Uterus (tissue), 4 donors: ENCODE data around the gene KCND1. TPM values are rescaled to one million over a fixed set of nuclear protein-coding genes. Genes with fewer than 3 reads are reported as not detected.

ENCODE experiments used
- DNase-seq, 2 donors: peaks; one replicate each; pipeline ENCODE4 v3.0.0-alpha.2; 2019 to 2020
- H3K27ac ChIP-seq, 2 donors: fragments of 200-600 bp; sonication (generic); 1 replicate in 1 of 2; 2 replicates in 1 of 2; pipeline ENCODE4 v1.5.1; 2016 to 2018
- H3K27me3 ChIP-seq, 2 donors: fragments of 200-600 bp; sonication (generic); one replicate each; pipeline ENCODE4 v1.5.1; 2018 to 2019; ENCODE audit warnings: control low read depth in 1 of 2
- H3K36me3 ChIP-seq, 2 donors: fragments of 200-600 bp; sonication (generic); one replicate each; pipeline ENCODE4 v1.5.1; 2019; ENCODE audit warnings: control low read depth in 1 of 2
- H3K4me1 ChIP-seq, 2 donors: fragments of 200-600 bp; sonication (generic); one replicate each; pipeline ENCODE4 v1.5.1; 2018 to 2019; ENCODE audit warnings: control low read depth in 1 of 2
- H3K4me3 ChIP-seq, 2 donors: fragments of 200-600 bp; sonication (generic); 1 replicate in 1 of 2; 2 replicates in 1 of 2; pipeline ENCODE4 v1.5.1; 2018 to 2019; ENCODE audit warnings: mild to moderate bottlenecking in 1 of 2
- H3K9me3 ChIP-seq, 2 donors: fragments of 200-600 bp; sonication (generic); one replicate each; pipeline ENCODE4 v1.5.1; 2019; ENCODE audit warnings: control low read depth in 1 of 2
- CTCF ChIP-seq, 4 experiments: fragments of 200-600 bp in 2 of 4; fragments of 450-650 bp in 2 of 4; sonication (generic) in 2 of 4; IDR thresholded peaks; one replicate each; pipeline ENCODE4 v1.5.1; 2016 to 2019; ENCODE audit warnings: antibody characterized with exemption in 4 of 4, mild to moderate bottlenecking in 2 of 4, moderate library complexity in 1 of 4
- POLR2A ChIP-seq, 2 donors: fragments of 450-650 bp; IDR thresholded peaks; one replicate each; pipeline ENCODE4 v1.6.1; 2016; ENCODE audit warnings: antibody characterized with exemption in 2 of 2, mild to moderate bottlenecking in 1 of 2, moderate library complexity in 1 of 2
- intact Hi-C: fragments of 100-400 bp; cut with DNase I; formaldehyde crosslinking; loops from one replicate; pipeline ENCODE4 v1.15.1; 2023; ENCODE audit warnings: low total_unique reads
- total RNA-seq, 4 donors: library from RNA; depleted of rRNA in 3 of 4; stranded (reverse); fragments of >200 nt in 3 of 4; gene quantifications; one replicate each; pipeline versions ENCODE4 v1.1.0 to v1.2.4, GENCODE V29; 2014 to 2023
- donor health status: DM: yes; HTN: yes; CAD: no.

Gene KCND1
- total RNA-seq, 4 donors from 2014 or later, result 0.29 to 4.6 (median 3.2) TPM; not detected in 1

- TF ChIP-seq CTCF (IDR thresholded peaks at IDR 0.05) (no peak), POLR2A (IDR thresholded peaks at IDR 0.05) (no peak)
- Histone ChIP-seq H3K4me3 (no peak overlapping the region), H3K9me3 (no peaks in the 10 kb centered on the region), H3K27ac (no peak overlapping the region), H3K4me1 (no peaks in the 10 kb centered on the region), H3K36me3 (no peaks in the 10 kb centered on the region), H3K27me3 (no peaks in the 10 kb centered on the region)
- intact Hi-C loops, result no loop called here
- DNase-seq, result no peak
Observed at GRCh38 chrX:48934581-48935300, 36.9 kb downstream of the KCND1 start.

DNA sequence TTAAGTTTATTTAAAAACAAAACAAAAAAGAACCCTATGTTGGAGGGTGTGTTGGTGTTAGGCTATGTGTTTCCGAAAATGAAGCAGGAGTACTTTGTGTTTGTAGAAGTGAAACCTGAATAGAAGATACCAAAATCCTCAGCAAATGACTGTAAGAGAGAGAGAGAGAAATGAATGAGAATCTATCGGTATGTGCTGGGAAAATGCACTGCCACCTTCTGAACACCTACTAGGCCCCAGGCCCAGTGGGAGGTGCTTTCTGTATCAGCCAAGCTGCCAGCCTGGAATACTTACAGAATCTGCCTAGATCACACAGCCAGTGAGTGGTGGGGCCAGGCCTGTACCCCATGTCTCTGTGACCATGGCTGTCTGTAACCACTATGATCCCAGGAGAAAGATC, 37.9 kb downstream of the KCND1 start:
- H3K9me3 ChIP-seq, result no peaks in the 10 kb centered on the region
- H3K36me3 ChIP-seq, result no peaks in the 10 kb centered on the region
- DNase-seq, result no peak
- TF ChIP-seq CTCF (IDR thresholded peaks at IDR 0.05) (no peak), POLR2A (IDR thresholded peaks at IDR 0.05) (no peak)
- intact Hi-C loops, result no loop called here
- H3K27ac ChIP-seq, result no peak overlapping the region
- no peaks in the 10 kb centered on the region for H3K27me3 ChIP-seq
- H3K4me1 ChIP-seq, result no peaks in the 10 kb centered on the region
- H3K4me3 ChIP-seq, result no peak overlapping the region

DNA sequence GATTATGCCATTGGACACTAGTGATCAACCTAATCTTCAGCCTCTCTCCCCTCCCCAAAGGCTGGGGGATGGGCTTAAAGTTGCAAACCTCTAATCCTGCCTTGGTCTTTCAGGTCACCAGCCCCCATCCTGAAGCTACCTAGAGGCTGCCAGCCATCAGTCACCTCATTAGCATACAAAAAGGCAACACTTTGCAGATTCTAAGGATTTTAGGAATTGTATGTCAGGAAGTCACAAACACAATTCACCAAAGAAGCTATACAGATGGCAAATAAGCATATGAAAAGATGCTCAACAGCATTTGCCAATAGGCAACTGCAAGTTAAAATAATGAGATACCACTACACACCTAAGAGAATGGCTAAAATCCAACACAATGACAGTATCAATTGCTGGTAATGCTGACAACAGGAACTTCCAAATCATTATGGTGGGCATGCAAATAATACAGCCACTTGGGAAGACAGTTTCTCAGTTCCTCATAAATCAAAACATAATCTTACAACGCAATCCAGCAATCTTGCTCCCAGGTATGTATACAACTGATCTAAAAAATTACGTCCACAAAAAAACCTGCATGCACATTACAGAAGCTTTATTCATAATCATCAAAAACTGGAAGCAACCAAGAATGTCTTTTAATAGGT, 43.8 kb downstream of the KCND1 start:
- no peak for DNase-seq
- TF ChIP-seq POLR2A (IDR thresholded peaks at IDR 0.05), result no peak
- TF ChIP-seq CTCF (IDR thresholded peaks at IDR 0.05), result no peak
- no peaks in the 10 kb centered on the region for H3K9me3 ChIP-seq
- H3K27me3 ChIP-seq, result no peaks in the 10 kb centered on the region
- H3K4me1 ChIP-seq, result no peaks in the 10 kb centered on the region
- no peak overlapping the region for H3K4me3 ChIP-seq
- no peaks in the 10 kb centered on the region for H3K36me3 ChIP-seq
- H3K27ac ChIP-seq, result no peak overlapping the region
- intact Hi-C loops, result no loop called here

- intact Hi-C loops, result no loop called here
- no peaks in the 10 kb centered on the region for H3K27me3 ChIP-seq
- no peak for TF ChIP-seq POLR2A (IDR thresholded peaks at IDR 0.05)
- TF ChIP-seq CTCF (IDR thresholded peaks at IDR 0.05), result no peak
Observed at GRCh38 chrX:48927123-48927522, 44.5 kb downstream of the KCND1 start.

GRCh38 chrX:48924270-48924669, 47.4 kb downstream of the KCND1 start:
- Histone ChIP-seq H3K4me1 (no peaks in the 10 kb centered on the region), H3K9me3 (no peaks in the 10 kb centered on the region), H3K36me3 (no peaks in the 10 kb centered on the region), H3K27ac (no peak overlapping the region), H3K27me3 (no peaks in the 10 kb centered on the region), H3K4me3 (no peak overlapping the region)
- no peak for TF ChIP-seq CTCF (IDR thresholded peaks at IDR 0.05)
- TF ChIP-seq POLR2A (IDR thresholded peaks at IDR 0.05), result no peak
- no peak for DNase-seq
- intact Hi-C loops, result no loop called here

More at GRCh38 chrX:48927123-48927522, 44.5 kb downstream of the KCND1 start:
- Histone ChIP-seq H3K27ac (no peak overlapping the region), H3K4me1 (no peaks in the 10 kb centered on the region), H3K4me3 (no peak overlapping the region), H3K9me3 (no peaks in the 10 kb centered on the region), H3K36me3 (no peaks in the 10 kb centered on the region)
- DNase-seq, result no peak
